Measurements from ENCODE around the gene PTPRN. TPM values are rescaled to one million over a fixed set of nuclear protein-coding genes. Genes with fewer than 3 reads are reported as not detected.
A peak's percentile ranks its signal among the peaks of the same experiment; 100 is the strongest.

The PTPRN gene
- total and polyA plus RNA-seq, 2 of the 4 experiments (the other 2 are of a cell fraction), result 5.2 to 22.0 TPM

GRCh38 chr2:219279916-219280516 is 29.2 kb downstream of the PTPRN start:
- Histone ChIP-seq H3K36me3 (ENCODE audit: control insufficient read depth, insufficient read depth, low read length) (peaks cover 43% of the 10 kb centered on the region), H3K4me3 (ENCODE audit: insufficient read depth, low read depth, low read length) (peak overlapping the region; percentile 65), H3K79me1 (ENCODE audit: low read depth in 1 of 2, low read length in 2 of 2) (peaks cover 16 to 30% of the 10 kb centered on the region in 2 experiments), H3K23ac (ENCODE audit: low read depth, low read length) (peak overlapping the region; percentile 37; the same call in 1 of the 2 replicates), H3K14ac (replicated peaks; ENCODE audit: low read depth, low read length) (peak overlapping the region; percentile 96), H2BK5ac (ENCODE audit: low read depth, low read length, poor library complexity, severe bottlenecking) (peak overlapping the region; percentile 79), H3K4me2 (ENCODE audit: low read depth, low read length) (peak overlapping the region; percentile 95), H3K9me3 (ENCODE audit: control insufficient read depth, insufficient read depth, low read length) (no peaks in the 10 kb centered on the region), H3K27ac (ENCODE audit: insufficient read depth, low read length) (peak overlapping the region; percentile 82), H3K4ac (ENCODE audit: low read depth, low read length) (peak overlapping the region; percentile 44), H2BK15ac (ENCODE audit: low read depth, low read length) (peak overlapping the region; percentile 75; the same call in 1 of the 3 replicates), H3K9me1 (ENCODE audit: insufficient read depth, low read length) (peaks cover 8% of the 10 kb centered on the region), H2BK20ac (ENCODE audit: low read depth, low read length) (no peak overlapping the region), H4K5ac (ENCODE audit: low read depth, low read length) (peak overlapping the region; percentile 83), H4K91ac (ENCODE audit: insufficient read depth, low read depth, low read length) (peak overlapping the region; percentile 18), H4K8ac (ENCODE audit: low read depth in 2 of 2, low read length in 2 of 2) (peak overlapping the region; percentile 29 to 49; a peak in 3 of 4 replicates), H3K27me3 (ENCODE audit: control insufficient read depth, insufficient read depth, low read length) (no peaks in the 10 kb centered on the region), H3K56ac (ENCODE audit: extremely low read depth, insufficient read depth, low read length) (peak overlapping the region; percentile 87), H3K4me1 (ENCODE audit: control insufficient read depth, insufficient read depth, low read length) (peaks cover 12% of the 10 kb centered on the region), H3K9ac (ENCODE audit: low read depth, low read length) (peak overlapping the region; percentile 85), H2AFZ (replicated peaks; ENCODE audit: low read length, poor library complexity) (peak overlapping the region; percentile 90), H2AK5ac (ENCODE audit: low read depth, low read length) (peak overlapping the region; percentile 56), H2AK9ac (replicated peaks; ENCODE audit: low read depth, low read length, poor library complexity) (peak overlapping the region; percentile 49), H4K20me1 (ENCODE audit: insufficient read depth, low read length) (no peaks in the 10 kb centered on the region), H2BK120ac (ENCODE audit: low read depth, low read length) (peak overlapping the region; percentile 36), H3K18ac (ENCODE audit: low read depth, low read length) (peak overlapping the region; percentile 80)
- no peak for DNase-seq
- 40% methylated on average over 1 of the region's 12 CpGs; no CpG with 5 or more reads in 1 of the 2 experiments for WGBS, 2 experiments (ENCODE audit: extremely low coverage in 2 of 2, insufficient read length in 1 of 2)
- dilution Hi-C loops (cut with HindIII; ENCODE audit: low sequenced_read_pairs, unreplicated experiment), result no loop called here
- no TSS peak for BruUV-seq (replicated peaks)
- ChIA-PET CTCF (interaction anchor here (1.1 to 3.2 kb wide), 2 partner anchors 15 to 108 kb away, joined by 3 to 29 read pairs; no protein-coding TSS in a partner anchor), POLR2A (ENCODE audit: unreplicated experiment) (no interaction called here)
- in situ Hi-C loops (cut with MboI; ENCODE audit: low sequenced_read_pairs), result no loop called here
- ATAC-seq (ENCODE audit: low read depth), result no peak
- intact Hi-C loops (cut with micrococcal nuclease), result loop anchor here (1.0 to 5.0 kb wide), 3 partner anchors 9 to 103 kb away; partner anchors contain the start of genes ABCB6, CNPPD1 and RETREG2
- TF ChIP-seq CEBPB (IDR thresholded peaks at IDR 0.05; ENCODE audit: low read depth, low read length), result no peak
- TF ChIP-seq MAFK (IDR thresholded peaks at IDR 0.05; ENCODE audit: low read depth, low read length), result no peak
- TF ChIP-seq ELK1 (IDR thresholded peaks at IDR 0.05; ENCODE audit: borderline replicate concordance, low read depth, low read length), result no peak
- no peak for TF ChIP-seq RFX5 (IDR thresholded peaks at IDR 0.05; ENCODE audit: low read depth, low read length)
- TF ChIP-seq USF2 (IDR thresholded peaks at IDR 0.05; ENCODE audit: low read depth, low read length), result no peak
- no peak for TF ChIP-seq MAZ (IDR thresholded peaks at IDR 0.05; ENCODE audit: borderline replicate concordance, low read depth, low read length)
- TF ChIP-seq RAD21 (IDR thresholded peaks at IDR 0.05; ENCODE audit: low read length), result no peak
- TF ChIP-seq SMC3 (IDR thresholded peaks at IDR 0.05; ENCODE audit: low read depth, low read length), result no peak
- TF ChIP-seq BHLHE40 (IDR thresholded peaks at IDR 0.05; ENCODE audit: low read depth, low read length), result no peak
- TF ChIP-seq MXI1 (IDR thresholded peaks at IDR 0.05; ENCODE audit: borderline replicate concordance, low read depth, low read length), result no peak
- TF ChIP-seq FOS (IDR thresholded peaks at IDR 0.05; ENCODE audit: low read depth, low read length), result 0 out of 2 replicates have a peak, but pooled peaks have one; percentile 1
- peak; percentile 69 for TF ChIP-seq RCOR1 (IDR thresholded peaks at IDR 0.05; ENCODE audit: insufficient replicate concordance, low read length)
- no peak; the same call in 1 of the 2 replicates for TF ChIP-seq POLR2A (IDR thresholded peaks at IDR 0.05; ENCODE audit: low read depth, low read length)
- TF ChIP-seq CHD1 (IDR thresholded peaks at IDR 0.05; ENCODE audit: low read depth, low read length), result 0 out of 2 replicates have a peak, but pooled peaks have one; percentile 5
- no peak for TF ChIP-seq NFE2L2 (IDR thresholded peaks at IDR 0.05; ENCODE audit: low read depth, low read length)
